Loucy (cell line): ENCODE data around the gene PAX5.

Experiments used
- EZH2phosphoT487 ChIP-seq: fragments of 200-600 bp; IDR thresholded peaks from 2 replicates; pipeline ENCODE4 v1.6.1; 2018; ENCODE audit warnings: antibody characterized with exemption, mild to moderate bottlenecking, moderate library complexity, borderline replicate concordance
- TF ChIP-seq, protein P1 (sequence below): fragments of 200-600 bp; sonication (generic); conservative IDR thresholded peaks from 2 replicates; pipeline ENCODE4 v1.5.1; 2014; ENCODE audit warnings: mild to moderate bottlenecking, antibody characterized with exemption, low read length

DNA sequence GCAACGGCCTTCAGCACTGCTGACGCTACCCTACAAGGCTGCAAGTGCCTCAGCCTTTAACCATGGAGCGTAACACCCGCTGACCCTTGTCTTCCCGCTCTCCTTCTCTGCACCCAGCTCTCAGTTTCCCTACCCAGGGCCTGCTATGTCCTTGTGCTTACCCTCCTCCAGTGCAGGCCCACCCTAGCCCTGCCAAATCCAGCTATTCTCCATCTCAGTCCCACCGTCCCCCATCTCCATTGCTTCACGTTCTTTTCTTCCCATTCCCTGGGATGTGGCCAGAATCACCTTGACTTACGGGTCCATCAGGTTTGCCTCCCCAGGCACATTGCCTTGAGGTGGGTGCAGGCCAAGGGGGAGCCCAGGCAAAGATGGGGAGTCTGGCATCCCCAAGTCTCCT is 91.2 kb downstream of the PAX5 start:
- TF ChIP-seq, protein P1, sequence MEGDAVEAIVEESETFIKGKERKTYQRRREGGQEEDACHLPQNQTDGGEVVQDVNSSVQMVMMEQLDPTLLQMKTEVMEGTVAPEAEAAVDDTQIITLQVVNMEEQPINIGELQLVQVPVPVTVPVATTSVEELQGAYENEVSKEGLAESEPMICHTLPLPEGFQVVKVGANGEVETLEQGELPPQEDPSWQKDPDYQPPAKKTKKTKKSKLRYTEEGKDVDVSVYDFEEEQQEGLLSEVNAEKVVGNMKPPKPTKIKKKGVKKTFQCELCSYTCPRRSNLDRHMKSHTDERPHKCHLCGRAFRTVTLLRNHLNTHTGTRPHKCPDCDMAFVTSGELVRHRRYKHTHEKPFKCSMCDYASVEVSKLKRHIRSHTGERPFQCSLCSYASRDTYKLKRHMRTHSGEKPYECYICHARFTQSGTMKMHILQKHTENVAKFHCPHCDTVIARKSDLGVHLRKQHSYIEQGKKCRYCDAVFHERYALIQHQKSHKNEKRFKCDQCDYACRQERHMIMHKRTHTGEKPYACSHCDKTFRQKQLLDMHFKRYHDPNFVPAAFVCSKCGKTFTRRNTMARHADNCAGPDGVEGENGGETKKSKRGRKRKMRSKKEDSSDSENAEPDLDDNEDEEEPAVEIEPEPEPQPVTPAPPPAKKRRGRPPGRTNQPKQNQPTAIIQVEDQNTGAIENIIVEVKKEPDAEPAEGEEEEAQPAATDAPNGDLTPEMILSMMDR: no peak
- no peak for TF ChIP-seq EZH2phosphoT487
